ENCODE results near the gene SLX9.

DNA sequence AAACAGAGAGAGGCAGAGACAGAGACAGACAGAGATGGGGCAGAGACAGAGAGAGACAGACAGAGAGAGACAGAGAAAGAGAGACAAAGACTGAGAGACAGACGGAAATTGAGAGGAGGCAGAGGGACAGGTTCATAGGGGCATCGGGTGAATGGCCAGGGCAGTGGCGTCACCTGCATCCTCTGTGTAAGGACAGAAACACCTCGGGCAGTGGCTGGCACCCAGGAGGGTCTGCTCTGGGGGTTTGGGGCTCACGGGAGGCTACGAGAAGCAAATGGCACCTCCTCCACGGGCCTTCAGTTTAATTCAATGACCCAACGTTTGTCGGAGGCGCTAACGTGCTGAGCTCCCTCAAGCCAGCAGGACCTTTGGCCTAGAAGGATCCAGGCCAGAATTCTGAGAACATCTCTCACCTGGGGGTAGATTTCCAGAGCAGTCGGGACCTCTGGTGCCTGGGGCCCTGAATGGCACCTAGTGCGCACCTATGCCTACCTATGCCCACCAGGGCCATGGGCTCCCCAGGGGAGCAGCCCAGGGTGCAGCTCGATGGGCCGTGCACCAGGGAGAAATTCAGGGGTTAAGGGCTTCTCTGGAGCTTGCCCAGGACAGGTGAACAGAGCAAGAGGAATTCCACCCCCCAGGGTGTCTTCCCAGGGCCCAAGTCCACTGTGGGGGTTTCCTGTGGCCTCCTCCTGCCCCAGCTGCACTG is 45.7 kb upstream of the SLX9 start:
- no peak for TF ChIP-seq POLR2AphosphoS5 (IDR thresholded peaks at IDR 0.05)
- TF ChIP-seq, protein P1, sequence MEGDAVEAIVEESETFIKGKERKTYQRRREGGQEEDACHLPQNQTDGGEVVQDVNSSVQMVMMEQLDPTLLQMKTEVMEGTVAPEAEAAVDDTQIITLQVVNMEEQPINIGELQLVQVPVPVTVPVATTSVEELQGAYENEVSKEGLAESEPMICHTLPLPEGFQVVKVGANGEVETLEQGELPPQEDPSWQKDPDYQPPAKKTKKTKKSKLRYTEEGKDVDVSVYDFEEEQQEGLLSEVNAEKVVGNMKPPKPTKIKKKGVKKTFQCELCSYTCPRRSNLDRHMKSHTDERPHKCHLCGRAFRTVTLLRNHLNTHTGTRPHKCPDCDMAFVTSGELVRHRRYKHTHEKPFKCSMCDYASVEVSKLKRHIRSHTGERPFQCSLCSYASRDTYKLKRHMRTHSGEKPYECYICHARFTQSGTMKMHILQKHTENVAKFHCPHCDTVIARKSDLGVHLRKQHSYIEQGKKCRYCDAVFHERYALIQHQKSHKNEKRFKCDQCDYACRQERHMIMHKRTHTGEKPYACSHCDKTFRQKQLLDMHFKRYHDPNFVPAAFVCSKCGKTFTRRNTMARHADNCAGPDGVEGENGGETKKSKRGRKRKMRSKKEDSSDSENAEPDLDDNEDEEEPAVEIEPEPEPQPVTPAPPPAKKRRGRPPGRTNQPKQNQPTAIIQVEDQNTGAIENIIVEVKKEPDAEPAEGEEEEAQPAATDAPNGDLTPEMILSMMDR (IDR thresholded peaks at IDR 0.05), result no peak

All from transverse colon (tissue), 4 donors.